K562 (cell line): Measurements from ENCODE around the gene TRIM14. TPM values are rescaled to one million over a fixed set of nuclear protein-coding genes. Genes with fewer than 3 reads are reported as not detected.

Experiments used
- BHLHE40 ChIP-seq: IDR thresholded peaks from 2 replicates; pipeline ENCODE4 v1.6.1; 2011; ENCODE audit warnings: low read length, improper control_type of control experiment
- C11orf30 ChIP-seq: fragments of 450-650 bp; IDR thresholded peaks from 2 replicates; pipeline ENCODE4 v1.6.1; 2016; ENCODE audit warnings: low read depth, mild to moderate bottlenecking
- DNMT1 ChIP-seq: fragments of 450-650 bp; IDR thresholded peaks from 2 replicates; pipeline ENCODE4 v1.6.1; 2016; ENCODE audit warnings: antibody characterized with exemption, mild to moderate bottlenecking
- EGR1 ChIP-seq: fragments of 450-650 bp; conservative IDR thresholded peaks from 2 replicates; pipeline ENCODE4 v1.6.1; 2017; ENCODE audit warnings: mild to moderate bottlenecking
- FOXP1 ChIP-seq: sonication (generic); formaldehyde crosslinking; IDR thresholded peaks from 2 replicates; pipeline ENCODE4 v1.8.0; 2022; ENCODE audit warnings: mild to moderate bottlenecking, missing genetic modification reagents
- GABPA ChIP-seq: fragments of 200-800 bp; sonication (Bioruptor generic); conservative IDR thresholded peaks from 2 replicates; pipeline ENCODE4 v1.6.1; 2016; ENCODE audit warnings: low read depth, missing genetic modification characterization, missing compliant biosample characterization
- MEF2D ChIP-seq: conservative IDR thresholded peaks from 2 replicates; pipeline ENCODE4 v1.6.1; 2016; ENCODE audit warnings: low read depth, missing genetic modification characterization, missing compliant biosample characterization
- MXI1 ChIP-seq: IDR thresholded peaks from 2 replicates; pipeline ENCODE4 v1.6.1; 2011; ENCODE audit warnings: low read depth, mild to moderate bottlenecking, improper control_type of control experiment, low read length
- MYC ChIP-seq, 2 experiments: fragments of 250-450 bp in 1 of 2; sonication (Bioruptor Pico) in 1 of 2; IDR thresholded peaks; 2 replicates each; pipeline versions ENCODE4 v1.5.1 to v1.6.1; 2012 to 2021; ENCODE audit warnings: low read depth in 2 of 2, borderline replicate concordance in 1 of 2, improper control_type of control experiment in 1 of 2, low read length in 1 of 2, mild to moderate bottlenecking in 1 of 2, moderate library complexity in 1 of 2
- NRF1 ChIP-seq, 2 experiments: fragments of 450-650 bp; IDR thresholded peaks in 1 of 2; conservative IDR thresholded peaks in 1 of 2; 2 replicates each; pipeline ENCODE4 v1.6.1; 2014; ENCODE audit warnings: mild to moderate bottlenecking in 2 of 2
- RB1 ChIP-seq: fragments of 450-650 bp; IDR thresholded peaks from 2 replicates; pipeline ENCODE4 v1.6.1; 2017; ENCODE audit warnings: low read depth, mild to moderate bottlenecking
- SMC3 ChIP-seq: conservative IDR thresholded peaks from 2 replicates; pipeline ENCODE4 v1.6.1; 2011; ENCODE audit warnings: low read depth, low read length, improper control_type of control experiment; ENCODE audit not compliant: insufficient read depth
- SRSF3 ChIP-seq: fragments of 200-400 bp; formaldehyde crosslinking; IDR thresholded peaks from 2 replicates; pipeline ENCODE4 v1.6.1; 2016; ENCODE audit warnings: mild to moderate bottlenecking, low read length, moderate library complexity; ENCODE audit not compliant: insufficient read depth
- TFAP4 ChIP-seq: sonication (generic); formaldehyde crosslinking; IDR thresholded peaks from 2 replicates; pipeline ENCODE4 v1.8.0; 2022; ENCODE audit warnings: missing genetic modification reagents, mild to moderate bottlenecking, moderate library complexity, borderline replicate concordance
- TGIF2 ChIP-seq: sonication (generic); formaldehyde crosslinking; IDR thresholded peaks from 2 replicates; pipeline ENCODE4 v1.8.1; 2022; ENCODE audit warnings: mild to moderate bottlenecking, missing genetic modification reagents, moderate library complexity
- THRAP3 ChIP-seq: fragments of 450-650 bp; IDR thresholded peaks from 2 replicates; pipeline ENCODE4 v1.6.1; 2016; ENCODE audit warnings: mild to moderate bottlenecking, inconsistent platforms, borderline replicate concordance
- YY1 ChIP-seq, 3 experiments: IDR thresholded peaks; 2 replicates each; pipeline ENCODE4 v1.6.1; 2011; ENCODE audit warnings: low read length in 2 of 3, mild to moderate bottlenecking in 2 of 3, moderate library complexity in 2 of 3, borderline replicate concordance in 1 of 3, control low read depth in 1 of 3, low read depth in 1 of 3; ENCODE audit not compliant: insufficient read depth in 3 of 3, insufficient replicate concordance in 2 of 3, control insufficient read depth in 1 of 3, insufficient read length in 1 of 3; ENCODE audit errors: extremely low read depth in 1 of 3
- ZBTB17 ChIP-seq: fragments of 450-650 bp; formaldehyde crosslinking; IDR thresholded peaks from 2 replicates; pipeline ENCODE4 v1.4.0; 2020; ENCODE audit warnings: mild to moderate bottlenecking
- ZNF507 ChIP-seq: conservative IDR thresholded peaks from 2 replicates; pipeline ENCODE4 v1.6.1; 2017; ENCODE audit warnings: missing genetic modification characterization, missing compliant biosample characterization
- ZNF551 ChIP-seq: fragments of 250-450 bp; sonication (Bioruptor Pico); IDR thresholded peaks from 2 replicates; pipeline ENCODE4 v1.5.0; 2021; ENCODE audit warnings: mild to moderate bottlenecking, moderate library complexity
- polyA plus RNA-seq, 8 experiments: library from polyadenylated mRNA; depleted of rRNA in 4 of 8; stranded (reverse) in 5 of 8; unstranded in 3 of 8; fragments of >200 nt; fragmentation: Nextera tagmentation in 2 of 8; fragmentation: Illumina TruSeq in 1 of 8; extraction: Ambion mirVana in 2 of 8; extraction: Trizol in 1 of 8; gene quantifications; 2 replicates each; pipeline versions ENCODE4 v1.2.1 to v1.2.3, GENCODE V29; 2011 to 2014; ENCODE audit warnings: inconsistent platforms in 1 of 8, missing spikeins in 1 of 8
- total RNA-seq, 7 experiments: library from RNA; depleted of rRNA in 6 of 7; stranded (reverse); fragments of >200 nt in 6 of 7; fragmentation: Illumina TruSeq in 2 of 7; extraction: Trizol in 2 of 7; gene quantifications; 2 replicates each; pipeline versions ENCODE4 v1.2.1 to v1.2.3, GENCODE V29; 2011 to 2021; ENCODE audit warnings: low replicate concordance in 1 of 7
- TF ChIP-seq, protein P1 (sequence below): fragments of 450-650 bp; IDR thresholded peaks from 2 replicates; pipeline ENCODE4 v1.6.1; 2016
- TF ChIP-seq, protein P2 (sequence below): fragments of 450-650 bp; formaldehyde crosslinking; conservative IDR thresholded peaks from 2 replicates; pipeline ENCODE4 v1.4.0; 2022; ENCODE audit warnings: mild to moderate bottlenecking, missing genetic modification characterization

TRIM14 gene
- total and polyA plus RNA-seq, 9 of the 15 experiments (the other 6 are each of a cell fraction or from before 2014, with no cell fraction given) = 7.6 to 41.0 (median 17.9) TPM

DNA sequence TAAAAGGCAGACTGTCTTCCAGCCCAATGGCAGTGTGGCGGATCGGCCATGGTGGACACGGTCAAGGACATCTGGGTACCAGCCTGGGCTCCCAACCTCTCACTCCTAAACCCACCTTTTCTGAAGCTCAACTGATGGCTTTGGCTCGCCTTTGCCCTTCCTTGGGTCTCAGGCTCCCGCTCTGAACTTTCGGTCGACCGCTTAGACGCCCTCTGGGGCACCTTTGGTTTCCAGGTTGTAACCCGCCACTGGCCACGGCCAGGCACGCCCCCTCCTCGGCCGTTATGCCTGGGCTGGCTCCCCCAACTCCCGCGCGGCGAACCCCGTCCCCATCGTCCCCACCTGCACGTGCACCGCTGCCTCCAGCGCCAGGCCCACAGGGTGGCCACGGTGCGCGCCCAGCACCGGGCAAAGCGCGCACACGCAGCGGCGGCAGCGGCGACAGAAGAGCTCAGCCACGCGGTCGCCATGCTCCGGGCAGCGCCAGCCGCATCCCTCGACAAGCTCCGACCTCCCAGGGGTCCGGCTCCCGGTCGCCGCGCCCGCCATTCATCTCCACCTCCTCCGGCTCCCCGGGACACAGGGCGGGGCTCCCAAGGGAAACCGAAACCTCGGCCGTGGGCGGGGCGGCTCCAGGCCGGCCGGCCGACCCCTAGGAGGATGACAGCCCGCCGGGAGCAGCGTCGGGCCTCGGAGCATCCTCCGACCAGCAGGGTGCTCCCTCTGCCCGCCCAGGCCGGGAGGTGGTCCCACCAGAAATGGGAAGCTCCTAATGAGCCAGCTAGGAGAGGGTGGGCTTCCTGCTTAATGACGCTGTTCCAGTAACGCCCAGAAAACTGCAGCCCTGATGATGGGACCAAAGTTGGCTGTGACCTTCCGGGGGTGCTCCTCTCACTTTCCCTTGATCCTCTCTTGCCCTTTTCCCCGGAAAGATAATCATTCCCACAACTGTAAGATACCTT lies at the start of gene TRIM14 (continued):
- TF ChIP-seq C11orf30 (no peak), EGR1 (peak; percentile 57; the same call in 1 of the 2 replicates), TGIF2 (CRISPR knock-in tag) (no peak), NRF1 (conservative IDR thresholded peaks at IDR 0.05 in 1 of 2, IDR thresholded peaks at IDR 0.05 in 1 of 2) (peak; percentile 55 to 66), GABPA (peak; percentile 43), MEF2D (no peak), FOXP1 (CRISPR knock-in tag) (0 out of 2 replicates have a peak, but pooled peaks have one; percentile 61), SMC3 (0 out of 2 replicates have a peak, but pooled peaks have one; percentile 16), DNMT1 (no peak), THRAP3 (no peak), MYC (IDR thresholded peaks at IDR 0.05; ENCODE audit: low read depth, low read length) (peak; percentile 87), MYC (CRISPR knock-in tag; IDR thresholded peaks at IDR 0.05; ENCODE audit: borderline replicate concordance, low read depth) (no peak), YY1 (IDR thresholded peaks at IDR 0.05; ENCODE audit: borderline replicate concordance in 1 of 3, control insufficient read depth in 1 of 3, extremely low read depth in 1 of 3, insufficient read depth in 3 of 3, insufficient read length in 1 of 3, insufficient replicate concordance in 2 of 3, low read depth in 1 of 3, low read length in 2 of 3) (peak in 2 of 3 experiments; percentile 70 to 71), MXI1 (no peak), SRSF3 (no peak), ZNF507 (no peak), TFAP4 (CRISPR knock-in tag) (peak; percentile 62), ZBTB17 (0 out of 2 replicates have a peak, but pooled peaks have one; percentile 33), BHLHE40 (peak; percentile 81), RB1 (0 out of 2 replicates have a peak, but pooled peaks have one; percentile 68), ZNF551 (no peak)
- TF ChIP-seq, protein P1, sequence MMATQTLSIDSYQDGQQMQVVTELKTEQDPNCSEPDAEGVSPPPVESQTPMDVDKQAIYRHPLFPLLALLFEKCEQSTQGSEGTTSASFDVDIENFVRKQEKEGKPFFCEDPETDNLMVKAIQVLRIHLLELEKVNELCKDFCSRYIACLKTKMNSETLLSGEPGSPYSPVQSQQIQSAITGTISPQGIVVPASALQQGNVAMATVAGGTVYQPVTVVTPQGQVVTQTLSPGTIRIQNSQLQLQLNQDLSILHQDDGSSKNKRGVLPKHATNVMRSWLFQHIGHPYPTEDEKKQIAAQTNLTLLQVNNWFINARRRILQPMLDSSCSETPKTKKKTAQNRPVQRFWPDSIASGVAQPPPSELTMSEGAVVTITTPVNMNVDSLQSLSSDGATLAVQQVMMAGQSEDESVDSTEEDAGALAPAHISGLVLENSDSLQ = peak; percentile 50
- TF ChIP-seq, protein P2, sequence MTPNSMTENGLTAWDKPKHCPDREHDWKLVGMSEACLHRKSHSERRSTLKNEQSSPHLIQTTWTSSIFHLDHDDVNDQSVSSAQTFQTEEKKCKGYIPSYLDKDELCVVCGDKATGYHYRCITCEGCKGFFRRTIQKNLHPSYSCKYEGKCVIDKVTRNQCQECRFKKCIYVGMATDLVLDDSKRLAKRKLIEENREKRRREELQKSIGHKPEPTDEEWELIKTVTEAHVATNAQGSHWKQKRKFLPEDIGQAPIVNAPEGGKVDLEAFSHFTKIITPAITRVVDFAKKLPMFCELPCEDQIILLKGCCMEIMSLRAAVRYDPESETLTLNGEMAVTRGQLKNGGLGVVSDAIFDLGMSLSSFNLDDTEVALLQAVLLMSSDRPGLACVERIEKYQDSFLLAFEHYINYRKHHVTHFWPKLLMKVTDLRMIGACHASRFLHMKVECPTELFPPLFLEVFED (CRISPR knock-in tag) = no peak
